K562 (cell line): ENCODE data around the gene HPCAL1. TPM values are rescaled to one million over a fixed set of nuclear protein-coding genes. Genes with fewer than 3 reads are reported as not detected.

ENCODE experiments used
- ATAC-seq: fragments of 200-7000 bp; cut with Tn5 transposase; 3 replicates; pipeline ENCODE4 v1.9.1; 2020; ENCODE audit warnings: moderate library complexity
- BruUV-seq: library from RNA; stranded (reverse); fragments of 400-500 nt; replicated peaks from 2 replicates; lab custom pipeline; 2021; lab: Mats Ljungman, UMichigan
- CTCF ChIA-PET: fragments of 300-600 bp; formaldehyde crosslinking; extraction: SDS; loops from one replicate; lab custom pipeline; 2021; ENCODE audit warnings: low intra/inter-chr PET ratio; lab: Yijun Ruan, JAX
- POLR2A ChIA-PET: fragments of 300-600, 350-650 bp; sonication (Branson Sonifier 250); formaldehyde crosslinking; extraction: SDS; loops from one replicate; lab custom pipeline; 2021; ENCODE audit warnings: antibody characterized with exemption, inconsistent platforms; lab: Yijun Ruan, JAX
- DNase-seq, 4 experiments: peaks; one replicate each; pipeline versions ENCODE4 v3.0.0 to v3.0.0-alpha.2; 2011 to 2018; ENCODE audit warnings: low spot score in 3 of 4, mixed read lengths in 3 of 4; ENCODE audit errors: extremely low read depth in 1 of 4
- FAIRE-seq: peaks from 2 replicates; lab custom pipeline; 2011; peaks lifted over from hg19 to GRCh38; lab: Jason Lieb, UNC
- H2AFZ ChIP-seq: 2 replicates; pipeline ENCODE4 v1.6.0; 2011; ENCODE audit warnings: low read depth, low read length, control low read depth, inconsistent platforms
- H3K27ac ChIP-seq: fragments of 200-600 bp; 3 replicates; pipeline ENCODE4 v1.8.0; 2011; ENCODE audit warnings: low read depth, mild to moderate bottlenecking, control low read depth, inconsistent platforms, low read length, moderate library complexity, mixed read lengths; ENCODE audit errors: extremely low read depth
- H3K27me3 ChIP-seq, 2 experiments: fragments of 300-600 bp in 1 of 2; 2 replicates in 1 of 2; 3 replicates in 1 of 2; pipeline versions ENCODE4 v1.6.0 to v1.8.0; 2011; ENCODE audit warnings: inconsistent platforms in 2 of 2, low read length in 2 of 2, mild to moderate bottlenecking in 1 of 2, mixed read lengths in 1 of 2, moderate library complexity in 1 of 2; ENCODE audit not compliant: control insufficient read depth in 2 of 2, insufficient read depth in 2 of 2
- H3K36me3 ChIP-seq: fragments of 300-600 bp; 3 replicates; pipeline ENCODE4 v1.8.0; 2011; ENCODE audit warnings: mild to moderate bottlenecking, low read length, inconsistent platforms; ENCODE audit not compliant: control insufficient read depth, insufficient read depth
- H3K4me1 ChIP-seq, 2 experiments: fragments of 200-600 bp in 1 of 2; replicated peaks in 1 of 2; 2 replicates in 1 of 2; 3 replicates in 1 of 2; pipeline versions ENCODE4 v1.5.1 to v1.8.0; 2011; ENCODE audit warnings: inconsistent platforms in 2 of 2, low read length in 2 of 2, mild to moderate bottlenecking in 1 of 2, mixed read lengths in 1 of 2, moderate library complexity in 1 of 2; ENCODE audit not compliant: control insufficient read depth in 2 of 2, insufficient read depth in 2 of 2
- H3K4me2 ChIP-seq: 2 replicates; pipeline ENCODE4 v1.6.1; 2011; ENCODE audit warnings: low read length, control low read depth, inconsistent platforms, mixed read lengths; ENCODE audit not compliant: insufficient read depth
- H3K4me3 ChIP-seq: fragments of 200-600 bp; sonication (generic), shearing (Covaris generic); 2 replicates; pipeline ENCODE4 v1.5.1; 2016; ENCODE audit warnings: control low read depth, inconsistent platforms
- H3K79me2 ChIP-seq: fragments of 200-600 bp; 3 replicates; pipeline ENCODE4 v1.8.0; 2011; ENCODE audit warnings: low read length, inconsistent platforms; ENCODE audit not compliant: control insufficient read depth, insufficient read depth
- H3K9ac ChIP-seq, 2 experiments: 2 replicates each; pipeline versions ENCODE4 v1.6.0 to v1.6.1; 2011; ENCODE audit warnings: low read depth in 2 of 2, low read length in 2 of 2, control low read depth in 1 of 2, inconsistent platforms in 1 of 2, mild to moderate bottlenecking in 1 of 2, mixed read lengths in 1 of 2; ENCODE audit not compliant: insufficient read depth in 1 of 2
- H3K9me1 ChIP-seq: one replicate; pipeline ENCODE4 v1.6.0; 2011; ENCODE audit warnings: inconsistent platforms, mild to moderate bottlenecking, low read length, moderate library complexity; ENCODE audit not compliant: control insufficient read depth, insufficient read depth
- H3K9me3 ChIP-seq: replicated peaks from 2 replicates; pipeline ENCODE4 v1.5.1; 2011; ENCODE audit warnings: low read depth, low read length, inconsistent platforms; ENCODE audit not compliant: control insufficient read depth, insufficient read depth
- H4K20me1 ChIP-seq: replicated peaks from 2 replicates; pipeline ENCODE4 v1.6.1; 2011; ENCODE audit warnings: low read length, inconsistent platforms, mixed read lengths; ENCODE audit not compliant: control insufficient read depth, insufficient read depth
- DIDO1 ChIP-seq: fragments of 450-650 bp; IDR thresholded peaks from 2 replicates; pipeline ENCODE4 v1.6.1; 2016; ENCODE audit warnings: low read depth, missing biosample characterization, missing genetic modification characterization
- ELF1 ChIP-seq: fragments of 200-800 bp; sonication (Bioruptor generic); IDR thresholded peaks from 2 replicates; pipeline ENCODE4 v1.6.1; 2016; ENCODE audit warnings: missing genetic modification characterization, missing compliant biosample characterization
- GTF2A2 ChIP-seq: IDR thresholded peaks from 2 replicates; pipeline ENCODE4 v1.6.1; 2016; ENCODE audit warnings: mild to moderate bottlenecking, missing genetic modification characterization, missing compliant biosample characterization
- HEY1 ChIP-seq: fragments of 250-450 bp; sonication (Bioruptor Pico); IDR thresholded peaks from 2 replicates; pipeline ENCODE4 v1.5.0; 2020; ENCODE audit warnings: mild to moderate bottlenecking, moderate library complexity, borderline replicate concordance
- PRMT5 ChIP-seq: sonication (generic); formaldehyde crosslinking; IDR thresholded peaks from 2 replicates; pipeline ENCODE4 v1.5.0; 2020; ENCODE audit warnings: missing genetic modification reagents
- RCOR1 ChIP-seq, 2 experiments: IDR thresholded peaks; 2 replicates each; pipeline ENCODE4 v1.6.1; 2012; ENCODE audit warnings: low read depth in 2 of 2, low read length in 2 of 2, borderline replicate concordance in 1 of 2, improper control_type of control experiment in 1 of 2
- SAP30 ChIP-seq: fragments of 200-600 bp; sonication (generic); IDR thresholded peaks from 2 replicates; pipeline ENCODE4 v1.6.1; 2012; ENCODE audit warnings: borderline replicate concordance, low read depth, mild to moderate bottlenecking, moderate library complexity, low read length, control low read depth, inconsistent platforms; ENCODE audit not compliant: insufficient read depth, poor library complexity, severe bottlenecking
- SIRT6 ChIP-seq: IDR thresholded peaks from one replicate; pipeline ENCODE4 v1.6.1; 2012; ENCODE audit warnings: low read depth, mild to moderate bottlenecking, control low read depth, inconsistent platforms, low read length, moderate library complexity
- SMARCB1 ChIP-seq: IDR thresholded peaks from 2 replicates; pipeline ENCODE4 v1.6.1; 2011; ENCODE audit warnings: improper control_type of control experiment, low read depth; ENCODE audit not compliant: insufficient read length
- THRAP3 ChIP-seq: fragments of 450-650 bp; IDR thresholded peaks from 2 replicates; pipeline ENCODE4 v1.6.1; 2016; ENCODE audit warnings: mild to moderate bottlenecking, inconsistent platforms, borderline replicate concordance
- WGBS: fragments of 100-300 bp; shearing (Covaris generic); methylation state at CpG from one replicate; pipeline ENCODE4 v1.1.6; 2016; ENCODE audit warnings: low coverage, mixed read lengths; ENCODE audit not compliant: insufficient coverage; ENCODE audit errors: missing lambda C conversion rate; 5-methylcytosine and 5-hydroxymethylcytosine counted together
- in situ Hi-C: fragments of 300-500 bp; cut with MboI; formaldehyde crosslinking; loops from 4 replicates; pipeline ENCODE4 v1.15.0; 2018; ENCODE audit warnings: inconsistent platforms, mixed read lengths
- intact Hi-C: fragments of 100-400 bp; cut with micrococcal nuclease; formaldehyde crosslinking; loops from 2 replicates; pipeline ENCODE4 v1.14.2; 2022
- polyA plus RNA-seq, 8 experiments: library from polyadenylated mRNA; depleted of rRNA in 4 of 8; stranded (reverse) in 5 of 8; unstranded in 3 of 8; fragments of >200 nt; fragmentation: Nextera tagmentation in 2 of 8; fragmentation: Illumina TruSeq in 1 of 8; extraction: Ambion mirVana in 2 of 8; extraction: Trizol in 1 of 8; gene quantifications; 2 replicates each; pipeline versions ENCODE4 v1.2.1 to v1.2.3, GENCODE V29; 2011 to 2014; ENCODE audit warnings: inconsistent platforms in 1 of 8, missing spikeins in 1 of 8
- total RNA-seq, 7 experiments: library from RNA; depleted of rRNA in 6 of 7; stranded (reverse); fragments of >200 nt in 6 of 7; fragmentation: Illumina TruSeq in 2 of 7; extraction: Trizol in 2 of 7; gene quantifications; 2 replicates each; pipeline versions ENCODE4 v1.2.1 to v1.2.3, GENCODE V29; 2011 to 2021; ENCODE audit warnings: low replicate concordance in 1 of 7

The HPCAL1 gene
- total and polyA plus RNA-seq, 9 of the 15 experiments (the other 6 are each of a cell fraction or from before 2014, with no cell fraction given), result 2.7 to 65.5 (median 23.9) TPM

GRCh38 chr2:10257500-10258147 lies 45.1 kb upstream of the HPCAL1 start:
- Histone ChIP-seq H3K9me3 (no peaks in the 10 kb centered on the region), H2AFZ (no peak overlapping the region), H3K4me2 (no peak overlapping the region), H4K20me1 (no peaks in the 10 kb centered on the region), H3K4me3 (no peak overlapping the region), H3K27ac (no peak overlapping the region), H3K4me1 (peaks cover 22 to 45% of the 10 kb centered on the region in 2 experiments), H3K27me3 (no peaks in the 10 kb centered on the region), H3K9ac (peak overlapping the region in 1 of 2 experiments; percentile 64; a peak in 2 of 4 replicates), H3K9me1 (peaks cover 3% of the 10 kb centered on the region), H3K36me3 (no peaks in the 10 kb centered on the region), H3K79me2 (no peaks in the 10 kb centered on the region)
- WGBS, result 53% methylated on average over 15 of the region's 16 CpGs
- no TSS peak for BruUV-seq
- intact Hi-C loops (no loop called here), in situ Hi-C loops (loop anchor here (25.0 kb wide), 1 partner anchor 155 kb away; no protein-coding TSS in a partner anchor)
- POLR2A ChIA-PET, result interaction anchor here (0.7 kb wide), 2 partner anchors 12 to 126 kb away, joined by 3 read pairs; no protein-coding TSS in a partner anchor
- no peak for TF ChIP-seq SMARCB1
- no peak for TF ChIP-seq HEY1 (CRISPR knock-in tag)
- no peak for TF ChIP-seq RCOR1 (IDR thresholded peaks at IDR 0.05; ENCODE audit: borderline replicate concordance in 1 of 2, low read depth in 2 of 2, low read length in 2 of 2)
- no peak for TF ChIP-seq SIRT6
- TF ChIP-seq SAP30, result no peak
- no peak for TF ChIP-seq GTF2A2 (tag)
- no peak for TF ChIP-seq DIDO1
- no peak for TF ChIP-seq ELF1 (tag)
- TF ChIP-seq THRAP3, result no peak
- TF ChIP-seq PRMT5 (CRISPR knock-in tag), result no peak
- ATAC-seq, result no peak
- CTCF ChIA-PET, result no interaction called here
- DNase-seq, result no peak
- FAIRE-seq, result no peak
